Inflammatory macrophage treated with lipopolysaccharide for 4 hours (primary cell): ENCODE measurements around the gene WWP2.
"Not testable (repeated sequence)": the region's sequence is repeated elsewhere in the genome, so short reads cannot be mapped to it uniquely, and the experiment has no call there.

Experiments used
- DNase-seq: peaks from one replicate; pipeline ENCODE4 v3.0.0-alpha.2; 2020

Gene WWP2

GRCh38 chr16:69798466-69798865 lies 36.3 kb downstream of the WWP2 start:
- DNase-seq, result no peak

- no peak for DNase-seq
Measured at GRCh38 chr16:69799611-69800031, 37.5 kb downstream of the WWP2 start.

GRCh38 chr16:69804297-69804696 lies 42.2 kb downstream of the WWP2 start:
- DNase-seq, result no peak

DNA sequence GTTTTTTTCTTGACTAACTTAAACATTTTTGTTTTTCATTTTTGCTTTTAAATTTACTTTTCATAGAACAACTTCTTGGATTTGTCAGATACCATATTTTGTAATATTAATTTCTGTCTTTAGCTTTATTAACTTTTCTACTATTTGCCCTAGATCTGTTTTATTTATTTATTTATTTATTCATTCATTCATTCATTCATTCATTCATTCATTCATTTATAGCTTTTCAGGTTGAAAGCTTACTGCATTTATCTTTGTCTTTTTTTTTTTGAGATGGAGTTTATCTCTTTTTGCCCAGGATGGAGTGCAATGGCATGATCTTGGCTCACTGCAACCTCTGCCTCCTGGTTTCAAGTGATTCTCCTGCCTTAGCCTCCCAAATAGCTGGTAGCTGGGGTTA lies 44.6 kb downstream of the WWP2 start:
- not testable (repeated sequence) for DNase-seq

DNA sequence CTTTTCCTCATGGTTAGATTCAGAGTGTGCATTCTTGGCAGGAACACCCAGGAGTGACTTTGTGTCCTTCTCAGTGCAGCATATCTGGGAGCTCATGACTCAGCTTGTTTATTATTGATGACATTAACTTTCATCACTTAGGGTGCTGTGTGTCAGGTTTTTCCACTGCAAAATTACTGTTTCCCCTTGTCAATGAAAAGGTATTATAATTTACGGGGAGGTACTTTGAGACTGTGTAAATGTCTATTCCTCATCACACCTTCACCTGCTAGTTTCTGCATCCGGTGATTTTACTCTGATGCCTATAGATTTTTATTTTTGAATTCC lies 50.5 kb downstream of the WWP2 start:
- no peak for DNase-seq

GRCh38 chr16:69814078-69814477 lies 51.9 kb downstream of the WWP2 start:
- DNase-seq, result no peak

GRCh38 chr16:69814561-69814960 lies 52.4 kb downstream of the WWP2 start:
- DNase-seq, result no peak

GRCh38 chr16:69815216-69815883 lies 53.2 kb downstream of the WWP2 start:
- not testable (repeated sequence) for DNase-seq

GRCh38 chr16:69816996-69817395 lies 54.9 kb downstream of the WWP2 start:
- no peak for DNase-seq

GRCh38 chr16:69818891-69819545 lies 56.9 kb downstream of the WWP2 start:
- DNase-seq, result no peak

DNA sequence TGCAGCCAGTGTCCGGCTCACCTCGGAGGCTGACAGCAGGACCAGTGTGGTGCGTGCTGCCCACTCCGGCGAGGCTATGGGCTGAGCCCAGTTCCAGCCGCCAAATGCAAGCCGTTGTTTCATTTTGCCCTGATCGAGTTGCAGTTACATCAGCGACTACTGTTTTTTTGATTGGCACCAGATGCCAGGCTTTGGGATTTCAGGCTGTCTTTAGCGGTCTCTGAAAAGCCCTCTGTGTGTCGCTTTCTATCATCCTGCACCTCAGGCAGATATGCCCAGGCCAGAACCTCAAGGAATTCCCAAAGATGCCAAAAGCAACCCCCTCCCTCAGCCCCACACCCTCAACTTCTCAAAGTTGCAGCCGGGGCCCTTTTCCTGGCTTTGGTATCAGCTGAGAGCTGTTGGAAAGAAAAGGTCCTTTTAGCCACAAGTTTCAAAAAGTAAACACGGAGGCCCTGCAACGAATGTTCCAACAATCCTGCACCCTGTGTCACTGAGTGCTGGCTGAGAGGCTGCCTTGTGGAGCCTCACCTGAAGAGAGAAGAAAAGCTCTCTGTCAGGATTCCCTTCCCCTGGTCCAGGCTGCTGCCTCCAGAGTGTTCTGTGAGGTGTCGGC lies 58.9 kb downstream of the WWP2 start:
- no peak for DNase-seq

GRCh38 chr16:69821844-69822173 lies 59.7 kb downstream of the WWP2 start:
- DNase-seq, result no peak

GRCh38 chr16:69822174-69822935 lies 60.2 kb downstream of the WWP2 start:
- DNase-seq, result no peak

- DNase-seq, result peak; percentile 32
Measured at GRCh38 chr16:69823831-69824563, 61.9 kb downstream of the WWP2 start.

- DNase-seq, result not testable (repeated sequence)
Measured at GRCh38 chr16:69824564-69825142, 62.5 kb downstream of the WWP2 start.

DNA sequence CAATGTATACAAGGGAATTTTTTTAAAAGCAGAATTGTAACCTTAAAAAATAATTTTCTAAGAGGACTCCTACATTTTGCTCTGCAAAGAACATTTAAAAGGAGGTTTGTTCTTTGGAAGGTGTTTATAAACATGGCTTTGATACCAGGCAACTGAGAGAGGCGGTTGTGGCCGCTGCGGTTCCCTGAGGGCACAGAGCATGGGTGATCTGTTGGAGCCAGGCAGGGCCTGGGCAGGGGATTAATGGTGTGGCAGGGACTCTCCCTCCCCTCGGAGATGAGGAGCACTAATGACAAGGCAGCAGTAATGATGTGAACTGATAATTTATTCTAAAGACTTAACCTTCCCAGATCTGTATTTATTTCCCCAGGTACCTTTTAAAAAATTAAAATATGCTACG lies 65.4 kb downstream of the WWP2 start:
- DNase-seq, result no peak

GRCh38 chr16:69829338-69829737 lies 67.2 kb downstream of the WWP2 start:
- no peak for DNase-seq

GRCh38 chr16:69830146-69830533 lies 68.0 kb downstream of the WWP2 start:
- no peak for DNase-seq

- DNase-seq, result no peak
Measured at GRCh38 chr16:69830534-69831211, 68.5 kb downstream of the WWP2 start.

- DNase-seq, result no peak
Measured at GRCh38 chr16:69831212-69832123, 69.3 kb downstream of the WWP2 start.
